Body of pancreas (tissue), 4 donors: ENCODE data around the gene LDLRAD3. TPM values are rescaled to one million over a fixed set of nuclear protein-coding genes. Genes with fewer than 3 reads are reported as not detected.

ENCODE experiments used
- ATAC-seq: fragments of 150-250 bp; one replicate; pipeline ENCODE4 v1.9.1; 2016
- DNase-seq, 4 donors: peaks; one replicate each; pipeline ENCODE4 v3.0.0-alpha.2; 2019
- H3K27ac ChIP-seq, 4 donors: fragments of 200-600 bp; sonication (generic); 1 replicate in 3 of 4; 2 replicates in 1 of 4; pipeline versions ENCODE4 v1.5.1 to v1.6.1; 2016 to 2019; ENCODE audit warnings: mild to moderate bottlenecking in 1 of 4, mixed read lengths in 1 of 4, moderate library complexity in 1 of 4
- H3K27me3 ChIP-seq, 2 donors: fragments of 200-600 bp; sonication (generic); one replicate each; pipeline ENCODE4 v1.6.0; 2016; ENCODE audit warnings: mild to moderate bottlenecking in 1 of 2
- H3K36me3 ChIP-seq, 2 donors: fragments of 200-600 bp; sonication (generic); replicated peaks in 1 of 2; 2 replicates each; pipeline ENCODE4 v1.5.1; 2016; ENCODE audit warnings: low read depth in 2 of 2; ENCODE audit not compliant: insufficient read depth in 1 of 2
- H3K4me1 ChIP-seq: fragments of 200-600 bp; sonication (generic); one replicate; pipeline ENCODE4 v1.6.0; 2016
- H3K4me3 ChIP-seq, 2 donors: fragments of 200-600 bp; sonication (generic); 1 replicate in 1 of 2; 2 replicates in 1 of 2; pipeline ENCODE4 v1.5.1; 2016 to 2019
- H3K9me3 ChIP-seq, 3 donors: fragments of 200-600 bp; sonication (generic); 1 replicate in 2 of 3; 2 replicates in 1 of 3; pipeline ENCODE4 v1.5.1; 2016
- CTCF ChIP-seq, 7 experiments: fragments of 450-650 bp in 4 of 7; fragments of 200-600 bp in 3 of 7; sonication (generic) in 3 of 7; IDR thresholded peaks; one replicate each; pipeline ENCODE4 v1.5.1; 2016 to 2019; ENCODE audit warnings: antibody characterized with exemption in 7 of 7
- POLR2A ChIP-seq, 3 donors: fragments of 450-650 bp; IDR thresholded peaks; one replicate each; pipeline ENCODE4 v1.6.1; 2016; ENCODE audit warnings: antibody characterized with exemption in 3 of 3, mild to moderate bottlenecking in 2 of 3
- WGBS, 2 donors: methylation state at CpG; one replicate each; pipeline ENCODE4 v1.1.5; 2017; 5-methylcytosine and 5-hydroxymethylcytosine counted together
- intact Hi-C: fragments of 100-400 bp; cut with DNase I; formaldehyde crosslinking; loops from one replicate; pipeline ENCODE4 v1.15.1; 2023
- total RNA-seq, 2 donors: library from RNA; depleted of rRNA; stranded (reverse); fragments of >200 nt; gene quantifications; one replicate each; pipeline ENCODE4 v1.1.0, GENCODE V29; 2016

The LDLRAD3 gene
- total RNA-seq, 2 donors from 2014 or later: 5.7 to 7.9 TPM

- H3K4me3 ChIP-seq: no peak overlapping the region
- intact Hi-C loops: no loop called here
- H3K36me3 ChIP-seq: no peaks in the 10 kb centered on the region
- WGBS, 2 donors: 81 to 89% methylated on average over 12 of the region's 12 CpGs
- no peaks in the 10 kb centered on the region for H3K9me3 ChIP-seq
- no peaks in the 10 kb centered on the region for H3K27me3 ChIP-seq
- ATAC-seq: no peak
- no peaks in the 10 kb centered on the region for H3K4me1 ChIP-seq
- no peak overlapping the region for H3K27ac ChIP-seq
- DNase-seq: no peak
- TF ChIP-seq POLR2A (IDR thresholded peaks at IDR 0.05) (no peak), CTCF (IDR thresholded peaks at IDR 0.05) (no peak)
These were observed 179.7 kb downstream of the LDLRAD3 start for GRCh38 chr11:36123336-36124101.

DNA sequence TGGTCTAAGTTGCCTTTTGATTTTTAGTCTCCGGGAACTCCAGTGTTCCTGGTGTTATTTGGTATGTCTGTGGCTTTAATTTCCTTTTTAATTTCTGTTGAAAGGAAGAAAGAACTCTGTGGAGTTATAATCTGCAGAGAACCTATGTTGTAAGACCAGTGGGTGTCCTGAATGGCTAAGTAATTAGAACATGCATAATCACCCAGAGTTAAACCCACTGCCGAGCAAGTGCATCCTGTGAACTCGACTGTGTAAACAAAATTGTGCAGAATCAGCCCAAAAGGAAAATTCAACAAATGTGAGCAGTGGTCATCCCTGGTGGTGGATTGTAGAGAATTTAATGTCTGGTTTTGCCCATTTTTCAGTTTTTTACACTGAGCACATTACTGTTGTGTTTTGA is 182.8 kb downstream of the LDLRAD3 start:
- ATAC-seq: no peak
- no peak for TF ChIP-seq POLR2A (IDR thresholded peaks at IDR 0.05)
- TF ChIP-seq CTCF (IDR thresholded peaks at IDR 0.05): no peak

DNA sequence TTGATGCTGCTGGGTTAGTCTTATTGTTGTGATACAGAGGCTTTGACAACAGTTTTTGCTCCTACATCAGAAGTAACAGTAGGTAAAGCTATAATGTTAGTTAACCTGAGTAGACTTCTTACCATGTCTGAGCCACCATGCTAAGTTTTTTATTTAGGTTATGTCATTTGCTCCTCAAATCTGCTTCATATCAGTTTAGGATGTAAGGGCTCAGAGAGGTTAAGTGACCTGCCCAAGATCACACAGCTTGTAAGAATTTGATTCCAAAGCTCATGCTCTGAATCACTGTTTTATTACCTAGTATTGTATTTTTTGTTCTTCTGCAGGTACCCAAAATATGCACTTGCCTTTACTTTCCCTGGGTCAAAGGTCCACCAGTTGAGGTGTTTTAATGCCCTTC is 183.7 kb downstream of the LDLRAD3 start:
- Histone ChIP-seq H3K27ac (no peak overlapping the region), H3K4me3 (no peak overlapping the region), H3K27me3 (no peaks in the 10 kb centered on the region), H3K4me1 (no peaks in the 10 kb centered on the region), H3K9me3 (no peaks in the 10 kb centered on the region), H3K36me3 (no peaks in the 10 kb centered on the region)
- TF ChIP-seq POLR2A (IDR thresholded peaks at IDR 0.05) (no peak), CTCF (IDR thresholded peaks at IDR 0.05) (no peak)
- intact Hi-C loops: no loop called here
- ATAC-seq: no peak
- no peak for DNase-seq

More for the DNA sequence above, 182.8 kb downstream of the LDLRAD3 start:
- no peak overlapping the region for H3K4me3 ChIP-seq
- 70 to 72% methylated on average over 3 of the region's 3 CpGs for WGBS, 2 donors
- H3K4me1 ChIP-seq: no peaks in the 10 kb centered on the region
- H3K9me3 ChIP-seq: no peaks in the 10 kb centered on the region
- no peak overlapping the region for H3K27ac ChIP-seq
- no peaks in the 10 kb centered on the region for H3K27me3 ChIP-seq
- intact Hi-C loops: no loop called here
- DNase-seq: no peak
- no peaks in the 10 kb centered on the region for H3K36me3 ChIP-seq

DNA sequence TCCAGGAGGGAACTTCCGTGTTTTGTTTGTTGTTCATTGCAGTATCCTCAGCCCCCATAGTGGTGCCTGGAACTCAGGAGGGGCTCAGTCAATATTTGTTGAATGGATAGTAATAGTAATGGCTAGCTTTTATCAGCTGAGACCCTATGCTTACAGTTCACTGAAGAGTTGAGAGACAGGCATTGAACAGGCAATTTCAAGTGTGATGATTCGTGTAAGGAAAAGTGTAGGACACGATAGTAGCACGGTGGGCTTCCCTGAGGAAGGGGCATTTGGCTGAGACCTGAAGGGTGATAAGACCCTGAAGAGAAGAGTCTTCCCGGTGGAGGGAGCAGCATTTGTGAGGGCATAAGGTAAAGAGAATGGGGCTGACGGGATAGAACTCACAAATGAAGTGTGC is 186.1 kb downstream of the LDLRAD3 start:
- 74 to 79% methylated on average over 6 of the region's 6 CpGs for WGBS, 2 donors
- DNase-seq (no peak), ATAC-seq (no peak)
- no peaks in the 10 kb centered on the region for H3K4me1 ChIP-seq
- no peaks in the 10 kb centered on the region for H3K27me3 ChIP-seq
- no peak for TF ChIP-seq CTCF (IDR thresholded peaks at IDR 0.05)
- no peak for TF ChIP-seq POLR2A (IDR thresholded peaks at IDR 0.05)
- no peak overlapping the region for H3K4me3 ChIP-seq
- no peak overlapping the region for H3K27ac ChIP-seq
- no peaks in the 10 kb centered on the region for H3K9me3 ChIP-seq
- intact Hi-C loops: no loop called here
- no peaks in the 10 kb centered on the region for H3K36me3 ChIP-seq

DNA sequence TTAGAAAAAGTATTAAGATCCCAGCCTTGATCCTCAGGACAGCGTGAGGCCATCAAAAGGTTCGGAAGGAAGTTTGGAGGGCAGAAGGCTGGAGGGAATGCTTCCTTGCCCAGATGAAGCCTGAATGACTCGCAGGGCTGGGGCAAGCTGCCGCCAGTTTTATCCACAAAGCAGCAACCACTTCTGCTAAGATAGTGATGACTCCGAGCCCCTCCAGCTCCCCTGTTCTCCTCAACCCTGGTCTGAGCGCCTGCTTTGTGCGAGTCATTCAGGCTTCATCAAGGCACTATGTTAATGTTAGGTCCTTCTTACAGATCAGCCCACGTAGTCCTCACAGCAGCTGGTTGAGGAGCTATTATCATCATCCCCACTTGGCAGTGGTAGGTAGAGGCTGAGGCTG is 186.5 kb downstream of the LDLRAD3 start:
- DNase-seq (no peak), ATAC-seq (no peak)
- Histone ChIP-seq H3K36me3 (no peaks in the 10 kb centered on the region), H3K9me3 (no peaks in the 10 kb centered on the region), H3K4me1 (no peaks in the 10 kb centered on the region), H3K4me3 (no peak overlapping the region), H3K27me3 (no peaks in the 10 kb centered on the region), H3K27ac (no peak overlapping the region)
- no peak for TF ChIP-seq POLR2A (IDR thresholded peaks at IDR 0.05)
- WGBS, 2 donors: 92% methylated on average over 5 to 8 of the region's 8 CpGs
- intact Hi-C loops: no loop called here
